CD4-positive, alpha-beta T cell (primary cell): ENCODE results near the gene DNAAF8. TPM values are rescaled to one million over a fixed set of nuclear protein-coding genes. Genes with fewer than 3 reads are reported as not detected.

ENCODE experiments used
- ATAC-seq: fragments of 200-7000 bp; cut with Tn5 transposase; one replicate; pipeline ENCODE4 v1.10.0; 2022; ENCODE audit warnings: mild to moderate bottlenecking; ENCODE audit not compliant: poor library complexity
- CTCF ChIA-PET: fragments of 350-600 bp; sonication (Branson Sonifier 250); formaldehyde crosslinking; loops from one replicate; lab custom pipeline; 2021; ENCODE audit warnings: antibody characterized with exemption, inconsistent platforms; lab: Charles Lee
- POLR2A ChIA-PET: fragments of 350-600 bp; sonication (Branson Sonifier 250); formaldehyde crosslinking; loops from one replicate; lab custom pipeline; 2021; ENCODE audit warnings: antibody characterized with exemption, inconsistent platforms; lab: Charles Lee
- DNase-seq, 14 experiments: peaks; one replicate each; pipeline ENCODE4 v3.0.0-alpha.2; 2013 to 2020; ENCODE audit warnings: mixed read lengths in 2 of 14
- H3K27ac ChIP-seq, 2 donors: one replicate each; pipeline versions ENCODE4 v1.5.1 to v1.7.0; 2013; ENCODE audit warnings: low read length in 2 of 2, low read depth in 1 of 2, mild to moderate bottlenecking in 1 of 2
- H3K27me3 ChIP-seq, 2 experiments: 1 replicate in 1 of 2; 2 replicates in 1 of 2; pipeline versions ENCODE4 v1.6.1 to v1.7.0; 2013; ENCODE audit warnings: low read length in 2 of 2, control low read depth in 1 of 2, mild to moderate bottlenecking in 1 of 2, moderate library complexity in 1 of 2; ENCODE audit not compliant: insufficient read depth in 2 of 2, control insufficient read depth in 1 of 2
- H3K36me3 ChIP-seq: one replicate; pipeline ENCODE4 v1.6.1; 2013; ENCODE audit warnings: low read length, control low read depth; ENCODE audit not compliant: insufficient read depth
- H3K4me1 ChIP-seq: one replicate; pipeline ENCODE4 v1.6.1; 2013; ENCODE audit warnings: low read length, control low read depth; ENCODE audit not compliant: insufficient read depth
- H3K4me3 ChIP-seq: one replicate; pipeline ENCODE4 v1.5.1; 2013; ENCODE audit warnings: mild to moderate bottlenecking, low read length, moderate library complexity
- H3K9me3 ChIP-seq, 2 experiments: 1 replicate in 1 of 2; 2 replicates in 1 of 2; pipeline versions ENCODE4 v1.6.1 to v1.7.0; 2013; ENCODE audit warnings: low read length in 2 of 2, mild to moderate bottlenecking in 2 of 2, control low read depth in 1 of 2, moderate library complexity in 1 of 2; ENCODE audit not compliant: control insufficient read depth in 1 of 2, insufficient read depth in 1 of 2
- H3K27ac Mint-ChIP-seq: one replicate; pipeline ENCODE4 v1.8.0; 2020; ENCODE audit warnings: mixed read lengths
- H3K27me3 Mint-ChIP-seq: one replicate; pipeline ENCODE4 v1.8.0; 2021; ENCODE audit warnings: mixed read lengths
- H3K36me3 Mint-ChIP-seq: one replicate; pipeline ENCODE4 v1.8.0; 2021; ENCODE audit warnings: low read depth, mixed read lengths
- H3K4me1 Mint-ChIP-seq: one replicate; pipeline ENCODE4 v1.8.0; 2021; ENCODE audit warnings: low read depth, mixed read lengths
- H3K4me3 Mint-ChIP-seq: one replicate; pipeline ENCODE4 v1.8.0; 2020; ENCODE audit warnings: mild to moderate bottlenecking, mixed read lengths
- H3K9me3 Mint-ChIP-seq: one replicate; pipeline ENCODE4 v1.8.0; 2020; ENCODE audit warnings: mixed read lengths
- intact Hi-C, 2 experiments: fragments of 100-400 bp; cut with DNase I in 1 of 2; cut with micrococcal nuclease in 1 of 2; formaldehyde crosslinking; loops; one replicate each; pipeline versions ENCODE4 v1.15.1 to v1.9.0; 2023 to 2025; cut with DNase I, micrococcal nuclease
- total RNA-seq, 174 experiments: library from RNA in 2 of 174; stranded (reverse) in 2 of 174; gene quantifications; one replicate each; pipeline ENCODE4 v1.2.3 and lab custom pipeline; 2021 to 2026
- TF ChIP-seq, protein P1 (sequence below): fragments of 200-600 bp; IDR thresholded peaks from one replicate; pipeline ENCODE4 v1.8.0; 2022; ENCODE audit warnings: antibody characterized with exemption, mild to moderate bottlenecking

The DNAAF8 gene
- total RNA-seq, 2 experiments from 2014 or later: 0.25 TPM; not detected in 1

GRCh38 chr16:4785758-4786433 is 51.6 kb downstream of the DNAAF8 start:
- H3K4me1 Mint-ChIP-seq: no peaks in the 10 kb centered on the region
- Histone ChIP-seq H3K9me3 (no peaks in the 10 kb centered on the region), H3K27me3 (no peaks in the 10 kb centered on the region), H3K4me1 (no peaks in the 10 kb centered on the region), H3K27ac (no peak overlapping the region), H3K4me3 (no peak overlapping the region), H3K36me3 (no peaks in the 10 kb centered on the region)
- ChIA-PET CTCF (no interaction called here), POLR2A (no interaction called here)
- TF ChIP-seq, protein P1, sequence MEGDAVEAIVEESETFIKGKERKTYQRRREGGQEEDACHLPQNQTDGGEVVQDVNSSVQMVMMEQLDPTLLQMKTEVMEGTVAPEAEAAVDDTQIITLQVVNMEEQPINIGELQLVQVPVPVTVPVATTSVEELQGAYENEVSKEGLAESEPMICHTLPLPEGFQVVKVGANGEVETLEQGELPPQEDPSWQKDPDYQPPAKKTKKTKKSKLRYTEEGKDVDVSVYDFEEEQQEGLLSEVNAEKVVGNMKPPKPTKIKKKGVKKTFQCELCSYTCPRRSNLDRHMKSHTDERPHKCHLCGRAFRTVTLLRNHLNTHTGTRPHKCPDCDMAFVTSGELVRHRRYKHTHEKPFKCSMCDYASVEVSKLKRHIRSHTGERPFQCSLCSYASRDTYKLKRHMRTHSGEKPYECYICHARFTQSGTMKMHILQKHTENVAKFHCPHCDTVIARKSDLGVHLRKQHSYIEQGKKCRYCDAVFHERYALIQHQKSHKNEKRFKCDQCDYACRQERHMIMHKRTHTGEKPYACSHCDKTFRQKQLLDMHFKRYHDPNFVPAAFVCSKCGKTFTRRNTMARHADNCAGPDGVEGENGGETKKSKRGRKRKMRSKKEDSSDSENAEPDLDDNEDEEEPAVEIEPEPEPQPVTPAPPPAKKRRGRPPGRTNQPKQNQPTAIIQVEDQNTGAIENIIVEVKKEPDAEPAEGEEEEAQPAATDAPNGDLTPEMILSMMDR: no peak
- intact Hi-C loops: no loop called here
- no peaks in the 10 kb centered on the region for H3K36me3 Mint-ChIP-seq
- H3K27me3 Mint-ChIP-seq: no peaks in the 10 kb centered on the region
- no peaks in the 10 kb centered on the region for H3K9me3 Mint-ChIP-seq
- ATAC-seq: no peak
- no peak for DNase-seq
- no peak overlapping the region for H3K4me3 Mint-ChIP-seq
- no peak overlapping the region for H3K27ac Mint-ChIP-seq

GRCh38 chr16:4787068-4787467 is 52.7 kb downstream of the DNAAF8 start:
- no peaks in the 10 kb centered on the region for H3K9me3 ChIP-seq
- no peak overlapping the region for H3K27ac Mint-ChIP-seq
- H3K27ac ChIP-seq: no peak overlapping the region
- no peaks in the 10 kb centered on the region for H3K4me1 Mint-ChIP-seq
- H3K4me3 Mint-ChIP-seq: no peak overlapping the region
- intact Hi-C loops: no loop called here
- H3K9me3 Mint-ChIP-seq: no peaks in the 10 kb centered on the region
- H3K4me3 ChIP-seq: no peak overlapping the region
- DNase-seq: no peak
- no peaks in the 10 kb centered on the region for H3K4me1 ChIP-seq
- no peaks in the 10 kb centered on the region for H3K27me3 Mint-ChIP-seq
- no peak for ATAC-seq
- H3K27me3 ChIP-seq: no peaks in the 10 kb centered on the region
- no peaks in the 10 kb centered on the region for H3K36me3 ChIP-seq
- TF ChIP-seq, protein P1: no peak
- ChIA-PET CTCF (no interaction called here), POLR2A (no interaction called here)
- no peaks in the 10 kb centered on the region for H3K36me3 Mint-ChIP-seq

- DNase-seq (no peak), ATAC-seq (no peak)
- ChIA-PET POLR2A (interaction anchor here (0.6 to 0.7 kb wide), 2 partner anchors 13 to 74 kb away, joined by 3 read pairs; no protein-coding TSS in a partner anchor), CTCF (interaction anchor here (0.6 kb wide), 1 partner anchor 141 kb away, joined by 3 read pairs; no protein-coding TSS in a partner anchor)
- H3K27ac Mint-ChIP-seq: no peak within 1 kb of the TSS
- H3K36me3 ChIP-seq: no peaks in the 10 kb centered on the region
- H3K27ac ChIP-seq: no peak within 1 kb of the TSS
- intact Hi-C loops: no loop called here
- H3K4me3 Mint-ChIP-seq: no peak within 1 kb of the TSS
- no peaks in the 10 kb centered on the region for H3K9me3 ChIP-seq
- no peaks in the 10 kb centered on the region for H3K27me3 Mint-ChIP-seq
- H3K4me1 ChIP-seq: no peaks in the 10 kb centered on the region
- no peaks in the 10 kb centered on the region for H3K9me3 Mint-ChIP-seq
- TF ChIP-seq, protein P1: no peak
- no peaks in the 10 kb centered on the region for H3K27me3 ChIP-seq
- no peaks in the 10 kb centered on the region for H3K4me1 Mint-ChIP-seq
- no peaks in the 10 kb centered on the region for H3K36me3 Mint-ChIP-seq
- no peak within 1 kb of the TSS for H3K4me3 ChIP-seq
These were observed 53.5 kb downstream of the DNAAF8 start, which contains the start of gene SEPTIN12 for GRCh38 chr16:4787627-4788482. SEPTIN12 (minus strand) TSS chr16:4788345; CDS start chr16:4787645, 700 bp downstream.
